A549 (cell line): ENCODE data around the gene HOXB8. TPM values are rescaled to one million over a fixed set of nuclear protein-coding genes. Genes with fewer than 3 reads are reported as not detected.

ENCODE experiments used
- ATAC-seq, 2 experiments: fragments of 200-7000 bp in 1 of 2; fragments of >200 bp in 1 of 2; cut with Nextera tagmentation in 1 of 2; cut with Tn5 transposase in 1 of 2; 3 replicates each; pipeline versions ENCODE4 v1.8.0 to v1.9.1; 2018 to 2020; ENCODE audit warnings: mild to moderate bottlenecking in 1 of 2, moderate library complexity in 1 of 2
- CTCF ChIA-PET: fragments of 300-600 bp; sonication (Branson Sonifier 250); formaldehyde crosslinking; extraction: SDS; loops from one replicate; lab custom pipeline; 2021; ENCODE audit warnings: antibody characterized with exemption, inconsistent platforms; lab: Yijun Ruan, JAX
- POLR2A ChIA-PET: fragments of 350-600 bp; formaldehyde crosslinking; extraction: SDS; loops from one replicate; lab custom pipeline; 2021; ENCODE audit warnings: antibody characterized with exemption, inconsistent platforms; lab: Yijun Ruan, JAX
- DNase-seq, 2 experiments: peaks; one replicate each; pipeline versions ENCODE4 v3.0.0 to v3.0.0-alpha.2; 2011 to 2016; ENCODE audit warnings: low read depth in 1 of 2, low spot score in 1 of 2
- FAIRE-seq: peaks from 2 replicates; lab custom pipeline; 2011; peaks lifted over from hg19 to GRCh38; lab: Jason Lieb, UNC
- H3K27ac ChIP-seq, 2 experiments: fragments of >200 bp; sonication (Bioruptor Twin); formaldehyde crosslinking; 3 replicates each; pipeline ENCODE4 v1.5.1; 2016 to 2017
- H3K4me1 ChIP-seq: fragments of >200 bp; sonication (Bioruptor Twin); formaldehyde crosslinking; 3 replicates; pipeline ENCODE4 v1.6.1; 2016
- H3K4me2 ChIP-seq: fragments of >200 bp; sonication (Bioruptor Twin); formaldehyde crosslinking; 3 replicates; pipeline ENCODE4 v1.6.1; 2016
- H3K4me3 ChIP-seq: fragments of >200 bp; sonication (Bioruptor Twin); formaldehyde crosslinking; 3 replicates; pipeline ENCODE4 v1.5.1; 2016
- H3K9me3 ChIP-seq: fragments of >200 bp; sonication (Bioruptor Twin); formaldehyde crosslinking; 3 replicates; pipeline ENCODE4 v1.6.1; 2016
- BHLHE40 ChIP-seq: IDR thresholded peaks from 2 replicates; pipeline ENCODE4 v1.6.1; 2012; ENCODE audit warnings: low read depth, low read length, inconsistent platforms
- CBX2 ChIP-seq: fragments of 200-600 bp; sonication (generic); IDR thresholded peaks from 2 replicates; pipeline ENCODE4 v1.6.1; 2016; ENCODE audit warnings: low read depth, mild to moderate bottlenecking, borderline replicate concordance
- CEBPB ChIP-seq, 2 experiments: fragments of >200 bp in 1 of 2; sonication (Bioruptor Twin) in 1 of 2; formaldehyde crosslinking in 1 of 2; IDR thresholded peaks; 2 replicates each; pipeline ENCODE4 v1.6.1; 2012 to 2016
- EP300 ChIP-seq, 2 experiments: fragments of >200 bp; sonication (Bioruptor Twin); formaldehyde crosslinking; IDR thresholded peaks; 2 replicates in 1 of 2; 3 replicates in 1 of 2; pipeline ENCODE4 v1.6.1; 2016 to 2017
- FOSL2 ChIP-seq, 2 experiments: fragments of 450-650 bp in 1 of 2; fragments of >200 bp in 1 of 2; sonication (Bioruptor Twin) in 1 of 2; formaldehyde crosslinking; IDR thresholded peaks; 2 replicates each; pipeline versions ENCODE4 v1.5.0 to v1.6.1; 2016 to 2020; ENCODE audit warnings: mild to moderate bottlenecking in 1 of 2, moderate library complexity in 1 of 2
- FOXS1 ChIP-seq: fragments of 250-450 bp; sonication (Bioruptor Pico); IDR thresholded peaks from 2 replicates; pipeline ENCODE4 v1.5.0; 2020; ENCODE audit warnings: mild to moderate bottlenecking, moderate library complexity
- JUN ChIP-seq, 2 experiments: fragments of >200 bp; sonication (Bioruptor Twin); formaldehyde crosslinking; IDR thresholded peaks; 2 replicates in 1 of 2; 3 replicates in 1 of 2; pipeline ENCODE4 v1.6.1; 2016 to 2017
- KDM1A ChIP-seq: fragments of 200-600 bp; sonication (generic); IDR thresholded peaks from 2 replicates; pipeline ENCODE4 v1.6.1; 2016; ENCODE audit warnings: low read depth, mild to moderate bottlenecking
- KDM5A ChIP-seq: fragments of 200-600 bp; sonication (generic); IDR thresholded peaks from 2 replicates; pipeline ENCODE4 v1.6.1; 2016; ENCODE audit warnings: antibody characterized with exemption, mild to moderate bottlenecking
- MAFK ChIP-seq: fragments of 450-650 bp; IDR thresholded peaks from 2 replicates; pipeline ENCODE4 v1.6.1; 2014; ENCODE audit not compliant: partially characterized antibody
- MAZ ChIP-seq: fragments of 150-350 bp; IDR thresholded peaks from 2 replicates; pipeline ENCODE4 v1.6.1; 2014; ENCODE audit warnings: antibody characterized with exemption, low read depth, low read length, borderline replicate concordance
- PHF8 ChIP-seq: fragments of 200-600 bp; sonication (generic); IDR thresholded peaks from 2 replicates; pipeline ENCODE4 v1.6.1; 2016; ENCODE audit warnings: low read depth, mild to moderate bottlenecking, antibody characterized with exemption, moderate library complexity, borderline replicate concordance
- POLR2A ChIP-seq: IDR thresholded peaks from 2 replicates; pipeline ENCODE4 v1.6.1; 2012; ENCODE audit warnings: mild to moderate bottlenecking, low read length
- RFX5 ChIP-seq: fragments of 450-650 bp; IDR thresholded peaks from 2 replicates; pipeline ENCODE4 v1.7.1; 2014; ENCODE audit warnings: antibody characterized with exemption, mild to moderate bottlenecking, moderate library complexity
- SMC3 ChIP-seq: fragments of >200 bp; sonication (Bioruptor Twin); formaldehyde crosslinking; IDR thresholded peaks from 3 replicates; pipeline ENCODE4 v1.6.1; 2018; ENCODE audit warnings: inconsistent platforms
- SREBF2 ChIP-seq: fragments of 450-650 bp; IDR thresholded peaks from 2 replicates; pipeline ENCODE4 v1.6.1; 2014; ENCODE audit warnings: mild to moderate bottlenecking, moderate library complexity
- TFCP2L1 ChIP-seq: fragments of 250-450 bp; sonication (Bioruptor Pico); IDR thresholded peaks from 2 replicates; pipeline ENCODE4 v1.5.0; 2021; ENCODE audit warnings: mild to moderate bottlenecking
- TP53 ChIP-seq: fragments of 250-450 bp; sonication (Bioruptor Pico); IDR thresholded peaks from 2 replicates; pipeline ENCODE4 v1.5.0; 2021; ENCODE audit warnings: mild to moderate bottlenecking, moderate library complexity
- ZNF302 ChIP-seq: fragments of 250-450 bp; sonication (Bioruptor Pico); IDR thresholded peaks from 2 replicates; pipeline ENCODE4 v1.9.0; 2021; ENCODE audit warnings: inconsistent platforms, mild to moderate bottlenecking, moderate library complexity
- ZSCAN20 ChIP-seq: fragments of 250-450 bp; sonication (Bioruptor Pico); IDR thresholded peaks from 2 replicates; pipeline ENCODE4 v1.8.0; 2022; ENCODE audit warnings: mild to moderate bottlenecking, moderate library complexity
- WGBS: methylation state at CpG from one replicate; pipeline ENCODE4 v1.1.6; 2017; ENCODE audit errors: missing lambda C conversion rate; 5-methylcytosine and 5-hydroxymethylcytosine counted together
- polyA plus RNA-seq, 4 experiments: library from polyadenylated mRNA; depleted of rRNA in 3 of 4; stranded (reverse); fragments of >200 nt; fragmentation: RNase III in 1 of 4; extraction: RNeasy Plus Mini Kit Qiagen cat#74134 plus additional on column Dnase treatment in 1 of 4; gene quantifications; 2 replicates in 3 of 4; 3 replicates in 1 of 4; pipeline ENCODE4 v1.2.3, GENCODE V29; 2011 to 2017
- TF ChIP-seq, protein P1 (sequence below): IDR thresholded peaks from 2 replicates; pipeline ENCODE4 v1.6.1; 2012
- TF ChIP-seq, protein P2 (sequence below): fragments of 250-450 bp; sonication (Bioruptor Pico); IDR thresholded peaks from 2 replicates; pipeline ENCODE4 v1.5.0; 2020; ENCODE audit warnings: low read depth, mild to moderate bottlenecking, moderate library complexity
- TF ChIP-seq, protein P3 (sequence below): IDR thresholded peaks from 2 replicates; pipeline ENCODE4 v1.6.1; 2012

Gene HOXB8
- polyA plus RNA-seq, 2 of the 4 experiments (the other 2 are of a cell fraction) = 5.8 to 11.1 TPM

DNA sequence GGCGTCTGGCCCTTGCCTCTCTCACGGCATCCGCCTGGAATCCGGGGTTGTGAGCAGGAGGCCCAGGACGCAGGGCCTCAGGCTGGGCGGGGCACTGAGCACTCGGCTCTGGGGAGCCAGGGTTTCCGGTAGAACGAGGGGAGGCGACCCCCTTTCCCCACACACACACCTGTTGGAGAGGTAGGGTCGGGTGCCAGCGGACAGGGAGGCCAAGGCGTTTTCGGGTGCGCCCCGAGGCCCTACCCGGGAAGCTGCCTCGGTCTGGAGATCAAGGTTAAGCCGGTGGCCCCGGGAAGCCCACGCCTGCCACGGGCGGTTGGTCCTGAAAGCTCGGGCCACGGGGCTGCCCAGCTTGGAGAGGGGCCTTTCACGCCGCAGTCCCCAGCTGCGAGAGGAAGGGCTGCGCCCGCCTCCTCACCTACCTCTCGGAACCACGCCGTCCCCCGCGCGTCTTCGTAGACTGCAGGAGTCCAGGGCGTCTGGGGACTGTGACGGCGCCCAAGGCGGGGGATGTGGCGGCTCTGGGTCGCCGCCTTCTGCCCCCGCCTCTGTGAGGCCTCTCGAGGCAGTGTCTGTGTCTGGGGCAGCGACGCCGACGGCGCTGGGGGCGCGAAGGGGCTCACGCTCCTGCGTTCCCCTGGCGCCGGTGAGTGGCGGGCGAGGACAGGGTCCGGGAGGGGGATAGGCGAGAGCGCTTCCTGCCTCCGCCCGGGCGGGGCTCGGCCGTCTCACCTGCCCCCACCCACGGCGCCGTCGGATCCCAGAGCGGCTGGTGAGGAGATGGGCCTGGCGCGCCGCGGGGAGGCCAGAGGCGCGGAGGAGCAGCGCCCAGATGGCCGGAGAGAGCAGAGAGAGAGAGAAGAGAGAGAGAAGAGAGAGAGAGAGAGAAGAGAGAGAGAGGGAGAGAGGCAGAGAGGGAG, 31.4 kb upstream of the HOXB8 start:
- peak overlapping the region; percentile 92 to 95 for H3K27ac ChIP-seq
- H3K4me1 ChIP-seq = peaks cover 34% of the 10 kb centered on the region
- FAIRE-seq (no peak), DNase-seq (peak; percentile 64 to 80), ATAC-seq (peak; percentile 76 to 79)
- 31% methylated on average over 34 of the region's 80 CpGs for WGBS
- H3K4me3 ChIP-seq = peak overlapping the region; percentile 74
- peak overlapping the region; percentile 68 for H3K4me2 ChIP-seq
- ChIA-PET CTCF (interaction anchor here (1.1 to 3.6 kb wide), 7 partner anchors 10 to 145 kb away, joined by 3 to 25 read pairs (median 8); partner anchors contain the start of gene HOXB9), POLR2A (interaction anchor here (0.6 to 0.7 kb wide), 2 partner anchors 10 to 452 kb away, joined by 4 to 5 read pairs; no protein-coding TSS in a partner anchor)
- TF ChIP-seq PHF8 (peak; percentile 38), SMC3 (no peak), EP300 (IDR thresholded peaks at IDR 0.05) (no peak), JUN (IDR thresholded peaks at IDR 0.05) (peak in 1 of 2 experiments; percentile 71; a peak in 2 of 5 replicates), RFX5 (no peak), TFCP2L1 (CRISPR knock-in tag) (no peak), KDM5A (peak; percentile 34; the same call in 1 of the 2 replicates), POLR2A (peak; percentile 35)
- TF ChIP-seq, protein P1, sequence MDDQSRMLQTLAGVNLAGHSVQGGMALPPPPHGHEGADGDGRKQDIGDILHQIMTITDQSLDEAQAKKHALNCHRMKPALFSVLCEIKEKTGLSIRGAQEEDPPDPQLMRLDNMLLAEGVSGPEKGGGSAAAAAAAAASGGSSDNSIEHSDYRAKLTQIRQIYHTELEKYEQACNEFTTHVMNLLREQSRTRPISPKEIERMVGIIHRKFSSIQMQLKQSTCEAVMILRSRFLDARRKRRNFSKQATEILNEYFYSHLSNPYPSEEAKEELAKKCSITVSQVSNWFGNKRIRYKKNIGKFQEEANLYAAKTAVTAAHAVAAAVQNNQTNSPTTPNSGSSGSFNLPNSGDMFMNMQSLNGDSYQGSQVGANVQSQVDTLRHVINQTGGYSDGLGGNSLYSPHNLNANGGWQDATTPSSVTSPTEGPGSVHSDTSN = 0 out of 2 replicates have a peak, but pooled peaks have one; percentile 45
- TF ChIP-seq, protein P2, sequence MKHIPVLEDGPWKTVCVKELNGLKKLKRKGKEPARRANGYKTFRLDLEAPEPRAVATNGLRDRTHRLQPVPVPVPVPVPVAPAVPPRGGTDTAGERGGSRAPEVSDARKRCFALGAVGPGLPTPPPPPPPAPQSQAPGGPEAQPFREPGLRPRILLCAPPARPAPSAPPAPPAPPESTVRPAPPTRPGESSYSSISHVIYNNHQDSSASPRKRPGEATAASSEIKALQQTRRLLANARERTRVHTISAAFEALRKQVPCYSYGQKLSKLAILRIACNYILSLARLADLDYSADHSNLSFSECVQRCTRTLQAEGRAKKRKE (CRISPR knock-in tag) = 0 out of 2 replicates have a peak, but pooled peaks have one; percentile 17
- TF ChIP-seq, protein P3, sequence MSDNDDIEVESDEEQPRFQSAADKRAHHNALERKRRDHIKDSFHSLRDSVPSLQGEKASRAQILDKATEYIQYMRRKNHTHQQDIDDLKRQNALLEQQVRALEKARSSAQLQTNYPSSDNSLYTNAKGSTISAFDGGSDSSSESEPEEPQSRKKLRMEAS = peak; percentile 28
- H3K9me3 ChIP-seq = no peaks in the 10 kb centered on the region

DNA sequence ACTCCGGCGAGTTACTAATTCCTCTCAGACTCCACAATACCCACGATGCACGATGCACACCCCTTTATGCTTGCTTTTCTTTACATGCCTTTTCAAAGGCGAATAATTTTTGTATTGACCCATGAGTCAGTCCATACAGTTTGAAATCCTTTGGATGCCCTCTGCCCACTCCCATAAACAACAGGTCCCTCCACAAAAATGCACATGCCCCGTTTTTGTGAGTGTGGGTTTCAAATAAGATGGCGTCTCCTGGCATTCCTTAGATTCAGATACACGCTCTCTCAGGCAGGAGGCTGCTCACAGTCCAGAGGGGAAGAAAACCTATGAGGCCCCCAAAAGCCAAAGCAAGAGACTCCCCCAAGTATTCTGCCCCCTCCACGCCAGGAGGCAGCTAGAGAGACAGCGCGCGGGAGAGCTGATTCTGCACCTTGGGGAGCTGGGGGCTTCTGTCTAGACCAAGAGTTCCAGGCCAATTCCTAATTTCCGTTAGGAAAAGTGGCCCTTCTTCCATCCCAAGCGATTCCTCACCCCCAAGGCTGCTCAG, 30.6 kb upstream of the HOXB8 start:
- FAIRE-seq (no peak), DNase-seq (no peak), ATAC-seq (no peak)
- Histone ChIP-seq H3K27ac (peak overlapping the region; percentile 92 to 95), H3K4me2 (peak overlapping the region; percentile 68), H3K4me1 (peaks cover 34% of the 10 kb centered on the region), H3K9me3 (no peaks in the 10 kb centered on the region), H3K4me3 (peak overlapping the region; percentile 74)
- WGBS = 44% methylated on average over 14 of the region's 14 CpGs
- CTCF ChIA-PET = interaction anchor here (0.5 to 3.4 kb wide), 6 partner anchors 9 to 200 kb away, joined by 3 to 25 read pairs (median 6); no protein-coding TSS in a partner anchor
- POLR2A ChIA-PET = interaction anchor here (0.6 kb wide), 1 partner anchor 9 kb away, joined by 5 read pairs; no protein-coding TSS in a partner anchor
- TF ChIP-seq, protein P3 = peak; percentile 9
- TF ChIP-seq ZNF302 (CRISPR knock-in tag) (no peak), TFCP2L1 (CRISPR knock-in tag) (no peak), ZSCAN20 (CRISPR knock-in tag) (no peak), TP53 (CRISPR knock-in tag) (no peak), CEBPB (IDR thresholded peaks at IDR 0.05) (no peak), MAFK (no peak)

DNA sequence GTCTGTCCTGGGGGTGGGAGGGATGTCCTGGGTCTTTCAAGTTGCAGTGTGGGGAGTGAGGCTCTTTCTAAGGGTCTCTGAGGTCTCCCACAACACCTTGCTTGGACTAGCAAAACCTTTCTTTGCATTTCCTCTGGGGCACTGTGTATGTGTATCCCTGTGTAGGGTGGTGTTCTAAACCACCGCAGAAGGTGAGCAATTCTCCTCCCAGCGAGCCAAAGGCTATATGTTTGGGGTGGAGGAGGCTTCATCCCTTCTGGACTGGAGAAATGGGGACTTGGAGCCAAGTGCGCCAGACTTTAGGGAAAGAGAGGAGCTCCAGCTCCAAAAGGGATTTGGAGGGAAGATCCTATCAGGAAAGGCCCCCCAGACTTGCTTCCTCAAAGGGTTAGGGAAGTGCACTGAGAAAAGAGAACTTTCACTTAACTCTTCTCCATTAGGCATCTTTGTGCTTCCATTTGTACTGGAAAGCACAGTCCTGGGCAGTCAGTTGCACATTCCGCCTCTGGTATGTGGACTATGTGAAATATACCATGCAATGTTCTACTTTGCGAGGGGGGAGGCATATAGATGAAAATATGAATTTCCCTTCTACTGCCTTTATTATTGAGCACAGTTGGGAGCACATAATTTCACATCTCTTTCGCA, 29.9 kb upstream of the HOXB8 start:
- ChIA-PET CTCF (interaction anchor here (0.5 to 3.4 kb wide), 5 partner anchors 9 to 200 kb away, joined by 3 to 25 read pairs (median 7); no protein-coding TSS in a partner anchor), POLR2A (interaction anchor here (0.6 kb wide), 1 partner anchor 83 kb away, joined by 3 read pairs; the partner anchor contains the start of gene HOXB13)
- Histone ChIP-seq H3K9me3 (no peaks in the 10 kb centered on the region), H3K4me1 (peaks cover 36% of the 10 kb centered on the region), H3K4me2 (peak overlapping the region; percentile 68), H3K4me3 (peak overlapping the region; percentile 74), H3K27ac (peak overlapping the region; percentile 92 to 95)
- FAIRE-seq (no peak), DNase-seq (no peak), ATAC-seq (no peak)
- whole genome bisulfite sequencing = 49% methylated on average over 6 of the region's 6 CpGs
- TF ChIP-seq, protein P2 (CRISPR knock-in tag) = no peak
- TF ChIP-seq CBX2 (no peak), SREBF2 (no peak), KDM1A (no peak), CEBPB (IDR thresholded peaks at IDR 0.05) (no peak), BHLHE40 (no peak), FOSL2 (IDR thresholded peaks at IDR 0.05) (no peak), FOSL2 (CRISPR knock-in tag; IDR thresholded peaks at IDR 0.05) (no peak), FOXS1 (CRISPR knock-in tag) (no peak), MAZ (no peak)
